Urinary bladder (tissue), 4 donors: Measurements from ENCODE around the gene VMP1. TPM values are rescaled to one million over a fixed set of nuclear protein-coding genes. Genes with fewer than 3 reads are reported as not detected.

Experiments used
- DNase-seq: peaks from one replicate; pipeline ENCODE4 v3.0.0-alpha.2; 2015; ENCODE audit errors: extremely low spot score
- H3K27ac ChIP-seq: one replicate; pipeline ENCODE4 v1.5.1; 2013; ENCODE audit warnings: low read depth, mild to moderate bottlenecking, moderate library complexity
- H3K36me3 ChIP-seq: one replicate; pipeline ENCODE4 v1.6.1; 2013; ENCODE audit warnings: mild to moderate bottlenecking, moderate library complexity; ENCODE audit not compliant: insufficient read depth
- H3K4me1 ChIP-seq: one replicate; pipeline ENCODE4 v1.6.1; 2013; ENCODE audit warnings: mild to moderate bottlenecking, moderate library complexity; ENCODE audit not compliant: insufficient read depth
- H3K4me3 ChIP-seq: one replicate; pipeline ENCODE4 v1.5.1; 2013; ENCODE audit warnings: low read depth, low read length
- WGBS: extraction: QIAGEN DNeasy Blood & Tissue Kit; methylation state at CpG from one replicate; pipeline ENCODE4 v1.1.7; 2013; 5-methylcytosine and 5-hydroxymethylcytosine counted together
- polyA plus RNA-seq: library from polyadenylated mRNA; stranded (reverse); fragments of 200-250 nt; gene quantifications from one replicate; pipeline ENCODE4 v1.2.3, GENCODE V29; 2013
- total RNA-seq: library from RNA; depleted of rRNA; stranded (reverse); fragments of >200 nt; gene quantifications from one replicate; pipeline ENCODE4 v1.2.3, GENCODE V29; 2014
- donor health status: healthy with polysubstance abuse.
- donor health status: healthy.

Gene VMP1
- total and polyA plus RNA-seq, 2 donors = 157 to 231 TPM

DNA sequence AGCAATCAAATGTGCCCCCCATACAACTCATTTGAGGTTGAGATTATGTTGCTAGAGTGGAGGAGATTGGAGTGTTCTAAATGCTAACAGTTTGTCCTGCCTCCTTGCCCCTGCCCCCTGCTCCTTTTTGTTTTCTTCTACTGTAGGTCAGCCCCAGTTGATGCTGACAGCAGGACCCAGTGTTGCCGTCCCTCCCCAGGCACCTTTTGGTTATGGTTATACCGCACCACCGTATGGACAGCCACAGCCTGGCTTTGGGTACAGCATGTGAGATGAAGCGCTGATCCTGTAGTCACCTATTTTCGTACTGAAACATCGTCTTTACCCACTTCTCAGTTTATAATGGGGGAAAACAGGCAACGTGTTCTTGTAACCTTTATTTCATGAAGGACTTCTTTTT is 13.9 kb upstream of the VMP1 start:
- no peaks in the 10 kb centered on the region for H3K4me1 ChIP-seq
- peaks cover 8% of the 10 kb centered on the region for H3K36me3 ChIP-seq
- 86% methylated on average over 7 of the region's 7 CpGs for WGBS
- H3K27ac ChIP-seq = no peak overlapping the region
- no peak for DNase-seq
- H3K4me3 ChIP-seq = no peak overlapping the region

DNA sequence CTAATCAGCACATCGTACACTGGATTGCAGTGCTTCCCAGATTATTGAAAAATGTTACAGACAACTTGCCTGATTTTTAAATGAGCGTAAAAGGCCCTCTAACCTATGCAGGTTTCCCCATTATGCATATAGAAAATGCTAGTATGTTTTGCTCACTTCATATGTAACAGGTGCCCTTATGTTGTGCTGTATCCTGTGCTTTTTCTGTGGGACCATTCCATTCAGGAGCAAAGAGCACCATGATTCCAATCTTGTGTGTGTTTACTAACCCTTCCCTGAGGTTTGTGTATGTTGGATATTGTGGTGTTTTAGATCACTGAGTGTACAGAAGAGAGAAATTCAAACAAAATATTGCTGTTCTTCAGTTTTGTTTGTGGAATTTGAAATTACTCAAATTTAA is 13.1 kb upstream of the VMP1 start:
- H3K36me3 ChIP-seq = peaks cover 8% of the 10 kb centered on the region
- H3K4me1 ChIP-seq = no peaks in the 10 kb centered on the region
- no peak overlapping the region for H3K4me3 ChIP-seq
- WGBS = 81% methylated on average over 2 of the region's 2 CpGs
- peak overlapping the region; percentile 1 for H3K27ac ChIP-seq
- DNase-seq = no peak

DNA sequence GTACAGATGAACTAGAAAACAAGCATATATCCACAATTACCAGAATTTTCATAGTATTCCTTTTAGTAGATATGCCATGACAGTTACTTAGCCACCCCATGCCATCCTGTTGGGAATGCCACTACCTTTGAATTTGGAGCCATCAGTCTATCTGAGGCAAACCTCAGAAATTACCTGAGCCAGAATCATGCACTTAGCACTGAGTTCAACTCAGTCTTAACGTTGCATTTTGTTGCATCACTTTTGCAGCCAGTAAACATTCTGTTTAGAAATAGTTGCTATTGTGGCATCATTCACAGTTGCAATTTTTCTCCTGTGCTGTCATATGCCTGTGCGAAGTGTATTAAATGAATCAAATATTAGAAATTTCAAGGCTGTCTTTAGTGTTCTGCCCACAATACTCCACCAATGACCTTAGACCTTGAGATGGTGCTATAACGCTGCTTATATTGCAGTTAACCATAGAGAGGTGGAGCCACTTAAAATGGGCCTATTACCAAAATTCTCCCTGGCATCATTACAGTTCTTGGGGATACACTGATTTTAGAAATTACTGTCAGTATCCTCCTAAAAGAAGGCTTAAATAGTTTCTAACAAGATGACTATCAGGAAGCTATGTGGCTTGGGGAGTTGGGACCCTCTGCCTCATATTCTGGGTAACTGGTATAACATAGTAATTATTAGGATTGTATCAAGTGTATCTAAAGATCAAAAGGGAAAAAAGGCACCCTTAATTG is 11.3 kb upstream of the VMP1 start:
- Histone ChIP-seq H3K4me1 (no peaks in the 10 kb centered on the region), H3K4me3 (no peak overlapping the region), H3K36me3 (peaks cover 8% of the 10 kb centered on the region), H3K27ac (no peak overlapping the region)
- no peak for DNase-seq
- 64% methylated on average over 3 of the region's 3 CpGs for WGBS

DNA sequence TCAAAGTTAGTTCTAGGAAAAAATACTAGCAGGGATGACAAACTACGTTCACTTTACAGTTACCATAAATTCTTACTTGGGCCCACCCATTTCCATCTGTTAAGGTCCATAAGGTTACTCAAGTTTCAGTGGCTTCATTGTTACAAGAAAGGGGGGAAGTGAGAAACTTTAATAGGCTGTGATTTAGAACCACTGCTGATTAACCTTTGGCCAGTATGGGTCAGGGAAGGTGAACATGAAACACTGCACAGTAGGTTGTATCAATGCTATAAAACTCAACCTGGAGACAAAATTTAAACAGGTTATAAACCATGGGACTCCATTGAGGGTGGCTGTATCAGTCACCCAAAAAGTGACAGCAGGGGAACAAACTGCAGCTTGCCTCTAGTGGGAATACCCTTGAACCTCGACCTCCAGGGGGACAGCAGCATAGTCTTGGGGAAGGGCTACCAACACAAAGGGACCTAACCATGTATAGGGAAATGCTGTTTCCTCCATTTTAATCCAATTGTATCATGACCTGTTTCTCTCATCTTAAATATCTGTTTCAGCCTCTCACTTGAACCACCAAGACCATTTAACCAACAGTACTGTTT is 10.7 kb upstream of the VMP1 start:
- peaks cover 8% of the 10 kb centered on the region for H3K36me3 ChIP-seq

DNA sequence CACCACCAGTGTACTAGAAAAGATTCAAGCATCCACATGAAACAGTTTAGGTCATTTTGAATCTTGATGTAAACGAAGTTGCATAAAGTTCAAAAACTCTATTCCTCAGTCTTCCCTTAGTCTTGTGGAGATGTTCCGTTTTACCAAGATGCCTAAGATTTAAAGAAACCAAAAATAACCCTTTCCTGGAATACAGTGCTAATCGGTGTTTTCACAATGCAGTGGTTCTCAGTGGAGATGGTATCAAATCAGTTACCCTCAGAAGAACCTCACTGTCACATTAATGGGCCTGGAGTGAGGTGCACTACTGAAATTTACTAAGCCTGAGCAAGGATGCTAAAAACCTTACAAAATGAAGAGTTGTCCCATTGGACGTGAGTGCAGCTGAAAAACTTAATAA is 9.3 kb upstream of the VMP1 start:
- DNase-seq = no peak
- no peaks in the 10 kb centered on the region for H3K4me1 ChIP-seq
- no peak overlapping the region for H3K4me3 ChIP-seq
- WGBS = 72% methylated on average over 4 of the region's 4 CpGs
- H3K36me3 ChIP-seq = peaks cover 8% of the 10 kb centered on the region
- no peak overlapping the region for H3K27ac ChIP-seq

More for the DNA sequence above, 10.7 kb upstream of the VMP1 start:
- WGBS = 78% methylated on average over 2 of the region's 2 CpGs
- Histone ChIP-seq H3K4me3 (no peak overlapping the region), H3K27ac (no peak overlapping the region), H3K4me1 (no peaks in the 10 kb centered on the region)
- DNase-seq = no peak

DNA sequence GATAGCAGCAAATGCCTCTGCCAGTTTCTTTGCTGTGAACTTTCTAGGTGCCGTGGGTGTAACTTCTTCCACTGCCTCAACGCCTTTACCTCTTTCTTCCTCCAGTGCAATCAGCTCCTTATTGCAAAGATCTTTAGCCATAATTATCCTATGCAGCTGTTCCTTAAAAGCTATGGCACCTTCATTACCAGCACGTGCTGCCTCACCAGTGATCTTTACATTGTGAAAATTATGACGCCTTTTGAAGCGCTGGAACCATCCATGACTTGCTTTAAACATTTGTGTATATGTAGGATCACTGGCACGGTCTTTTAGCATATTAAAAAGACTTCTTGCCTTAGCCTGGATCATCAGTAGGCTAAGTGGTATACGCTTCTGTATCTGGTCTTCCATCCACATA is 8.2 kb upstream of the VMP1 start:
- Histone ChIP-seq H3K27ac (no peak overlapping the region), H3K4me1 (no peaks in the 10 kb centered on the region), H3K36me3 (peaks cover 5% of the 10 kb centered on the region), H3K4me3 (no peak overlapping the region)
- DNase-seq = no peak
- 96% methylated on average over 7 of the region's 7 CpGs for WGBS

DNA sequence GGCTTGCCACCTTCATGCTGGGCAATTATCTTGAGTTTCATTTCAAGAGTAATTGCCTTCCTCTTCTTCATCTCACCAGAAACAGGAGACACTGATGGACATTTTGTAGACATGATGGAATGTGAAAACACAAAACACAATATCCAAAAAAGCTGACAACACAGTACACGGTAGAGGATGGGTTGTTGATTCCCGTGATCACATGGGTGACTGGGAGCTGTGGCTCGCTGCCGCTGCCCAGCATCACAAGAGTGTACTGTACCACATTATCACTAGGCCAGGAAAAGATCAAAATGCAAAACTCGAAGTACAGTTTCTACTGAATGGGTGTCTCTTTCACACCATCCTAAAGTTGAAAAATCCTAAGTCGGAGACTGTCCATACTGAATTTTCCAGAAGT is 7.7 kb upstream of the VMP1 start:
- DNase-seq = no peak
- H3K27ac ChIP-seq = no peak overlapping the region
- no peak overlapping the region for H3K4me3 ChIP-seq
- H3K36me3 ChIP-seq = peaks cover 3% of the 10 kb centered on the region
- H3K4me1 ChIP-seq = no peaks in the 10 kb centered on the region
- WGBS = 94% methylated on average over 6 of the region's 6 CpGs

DNA sequence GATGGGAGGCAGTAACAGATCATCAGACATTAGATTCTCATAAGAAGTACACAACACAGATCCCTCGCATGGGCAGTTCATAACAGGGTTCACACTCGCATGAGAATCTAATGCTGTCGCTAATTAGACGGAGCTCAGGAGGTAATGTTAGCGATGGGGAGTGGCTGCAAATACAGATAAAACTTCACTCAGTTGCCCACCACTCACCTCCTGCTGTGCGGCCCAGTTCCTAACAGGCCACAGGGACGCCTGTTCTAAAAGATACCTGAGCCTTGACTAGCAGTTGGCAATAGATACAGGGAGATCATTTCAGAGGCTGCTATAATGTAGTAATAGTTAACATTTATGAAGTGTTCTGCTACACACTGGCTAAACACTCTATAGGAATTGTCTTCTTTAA is 5.2 kb upstream of the VMP1 start:
- no peak for DNase-seq
- Histone ChIP-seq H3K4me1 (no peaks in the 10 kb centered on the region), H3K36me3 (no peaks in the 10 kb centered on the region), H3K4me3 (no peak overlapping the region), H3K27ac (no peak overlapping the region)
- 96% methylated on average over 7 of the region's 7 CpGs for WGBS

DNA sequence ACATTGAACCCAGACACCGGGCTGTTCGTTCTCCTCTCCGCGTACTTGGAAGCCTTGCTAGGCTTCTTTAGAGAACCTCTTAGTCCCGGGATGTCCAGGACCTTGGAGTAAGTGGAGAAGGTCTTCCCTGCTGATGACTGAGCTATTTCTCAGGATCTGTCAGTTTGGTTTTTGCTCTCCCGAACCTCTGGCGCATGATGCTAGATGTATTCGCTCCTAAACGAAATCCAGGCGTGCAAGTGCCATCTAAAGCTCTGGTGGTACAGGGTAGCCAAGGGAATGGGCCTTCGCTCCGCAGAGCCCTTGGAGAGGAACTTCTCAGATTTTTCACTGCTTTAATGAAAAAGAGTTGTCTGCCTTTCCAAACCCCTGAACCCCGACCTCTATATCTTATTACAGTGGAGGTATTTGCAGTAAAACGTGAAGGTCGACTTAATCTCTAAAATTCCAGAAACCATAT is 547 bp downstream of the VMP1 start:
- Histone ChIP-seq H3K4me3 (peak overlapping the region; percentile 78), H3K4me1 (no peaks in the 10 kb centered on the region), H3K36me3 (no peaks in the 10 kb centered on the region), H3K27ac (peak overlapping the region; percentile 68)
- WGBS = under 1% methylated on average over 15 of the region's 15 CpGs
- DNase-seq = no peak

DNA sequence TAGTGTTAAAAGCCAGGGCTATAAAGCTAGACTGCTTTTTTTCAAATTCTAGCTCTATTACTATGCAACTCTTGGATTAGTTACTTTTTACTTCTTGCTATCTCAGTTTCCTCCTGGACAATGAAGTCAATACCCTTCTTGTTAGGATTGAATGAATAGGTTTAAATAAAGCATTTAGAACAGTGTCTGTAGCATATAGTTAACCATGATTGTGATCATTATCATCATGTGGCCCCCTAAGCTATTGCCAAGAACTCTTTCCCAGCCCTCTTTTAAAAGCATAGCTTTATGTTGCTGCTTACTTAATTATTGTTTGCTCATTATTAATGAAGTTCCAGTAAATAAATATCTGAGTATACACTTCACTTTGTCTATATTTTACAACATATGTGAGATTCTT is 4.5 kb downstream of the VMP1 start:
- H3K27ac ChIP-seq = no peak overlapping the region
- no peak overlapping the region for H3K4me3 ChIP-seq
- DNase-seq = no peak

DNA sequence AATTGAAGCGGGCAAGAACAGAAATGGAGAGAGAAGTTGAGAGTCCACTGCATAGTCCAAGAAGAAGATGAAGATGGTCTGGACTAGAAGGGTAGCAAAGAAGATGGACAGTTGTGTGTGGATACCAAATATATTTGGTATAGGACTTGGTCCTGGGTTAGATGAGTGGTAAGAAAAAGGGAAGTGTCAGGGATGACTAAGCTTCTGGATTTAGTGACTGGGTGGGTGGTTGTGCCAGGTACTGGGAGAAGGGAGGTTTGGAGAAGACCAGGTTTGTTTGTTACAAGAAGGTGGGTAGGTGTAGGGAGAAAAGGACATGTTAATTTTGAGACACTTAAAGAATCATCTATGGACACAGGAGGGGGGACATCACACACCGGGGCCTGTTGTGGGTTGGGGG is 5.4 kb downstream of the VMP1 start:
- Histone ChIP-seq H3K4me1 (no peaks in the 10 kb centered on the region), H3K27ac (no peak overlapping the region), H3K36me3 (no peaks in the 10 kb centered on the region), H3K4me3 (no peak overlapping the region)
- 94% methylated on average over 2 of the region's 2 CpGs for WGBS
- no peak for DNase-seq

More for the DNA sequence above, 4.5 kb downstream of the VMP1 start:
- Histone ChIP-seq H3K36me3 (no peaks in the 10 kb centered on the region), H3K4me1 (no peaks in the 10 kb centered on the region)

DNA sequence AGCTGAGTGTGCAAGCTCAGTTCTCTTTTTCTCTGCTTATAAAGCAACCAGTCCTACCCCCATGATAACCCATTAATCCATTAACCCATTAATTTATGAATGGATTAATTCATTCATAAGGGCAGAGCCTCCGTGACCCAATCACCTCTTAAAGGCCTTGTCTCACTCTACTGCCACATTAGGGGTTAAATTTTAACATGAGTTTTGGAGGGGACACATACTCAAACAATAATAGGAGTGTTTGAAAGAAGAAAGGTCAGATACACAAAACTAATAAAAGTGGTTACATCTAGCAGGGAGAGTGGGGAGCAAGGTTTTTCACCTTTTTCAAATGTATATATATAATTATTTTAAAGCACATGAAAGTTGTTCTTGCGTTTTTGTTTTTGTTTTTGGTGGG is 6.8 kb downstream of the VMP1 start:
- Histone ChIP-seq H3K4me1 (no peaks in the 10 kb centered on the region), H3K4me3 (no peak overlapping the region), H3K27ac (no peak overlapping the region), H3K36me3 (no peaks in the 10 kb centered on the region)
- WGBS = 97% methylated on average over 2 of the region's 2 CpGs
- DNase-seq = no peak

DNA sequence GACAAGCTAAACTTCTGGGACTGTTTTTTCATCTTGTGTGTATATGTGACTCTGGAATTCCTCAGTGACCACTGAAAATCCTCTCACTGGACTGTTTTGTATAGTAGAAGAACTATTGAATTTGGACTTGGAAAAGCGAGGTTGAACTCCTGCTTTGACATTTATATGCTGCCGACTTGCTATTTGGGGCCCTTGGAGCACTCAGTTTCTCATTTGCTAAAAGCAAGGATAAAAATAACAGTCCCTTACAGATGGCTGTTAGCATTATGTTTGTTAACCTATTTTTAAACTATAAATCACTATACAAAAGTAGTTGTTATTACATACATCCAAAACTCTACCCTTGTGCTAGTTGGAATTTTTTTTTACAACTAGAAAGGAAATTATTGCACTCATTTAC is 9.0 kb downstream of the VMP1 start:
- H3K4me3 ChIP-seq = no peak overlapping the region
- no peaks in the 10 kb centered on the region for H3K4me1 ChIP-seq
- WGBS = 60% methylated on average over 2 of the region's 2 CpGs
- no peaks in the 10 kb centered on the region for H3K36me3 ChIP-seq
- H3K27ac ChIP-seq = no peak overlapping the region
- DNase-seq = no peak

DNA sequence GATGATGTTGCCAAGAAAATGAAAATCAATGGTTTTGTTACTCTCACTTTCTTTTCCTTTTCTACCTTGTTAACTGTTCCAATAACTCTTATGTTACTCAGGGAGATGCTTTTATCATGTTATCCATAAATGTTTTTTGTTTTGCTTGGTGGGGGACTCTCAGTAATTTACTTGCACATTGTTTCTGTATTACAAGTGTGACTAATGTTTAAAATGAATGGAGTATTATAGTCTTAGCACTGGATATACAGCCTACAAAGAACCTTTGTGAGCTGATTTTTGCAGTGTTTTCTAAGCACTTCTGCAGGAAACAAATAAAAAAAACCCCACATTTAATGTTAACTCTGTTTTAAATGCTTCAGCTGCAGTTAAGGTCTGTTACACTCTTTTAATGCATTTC is 12.1 kb downstream of the VMP1 start:
- Histone ChIP-seq H3K27ac (no peak overlapping the region), H3K4me1 (no peaks in the 10 kb centered on the region), H3K4me3 (no peak overlapping the region), H3K36me3 (no peaks in the 10 kb centered on the region)
- DNase-seq = no peak
